Glomerular visceral epithelial cell (primary cell): ENCODE data around the gene MYH10.

Experiments
- DNase-seq: peaks from one replicate; pipeline ENCODE4 v3.0.0-alpha.2; 2016; ENCODE audit errors: extremely low spot score

Gene MYH10

DNA sequence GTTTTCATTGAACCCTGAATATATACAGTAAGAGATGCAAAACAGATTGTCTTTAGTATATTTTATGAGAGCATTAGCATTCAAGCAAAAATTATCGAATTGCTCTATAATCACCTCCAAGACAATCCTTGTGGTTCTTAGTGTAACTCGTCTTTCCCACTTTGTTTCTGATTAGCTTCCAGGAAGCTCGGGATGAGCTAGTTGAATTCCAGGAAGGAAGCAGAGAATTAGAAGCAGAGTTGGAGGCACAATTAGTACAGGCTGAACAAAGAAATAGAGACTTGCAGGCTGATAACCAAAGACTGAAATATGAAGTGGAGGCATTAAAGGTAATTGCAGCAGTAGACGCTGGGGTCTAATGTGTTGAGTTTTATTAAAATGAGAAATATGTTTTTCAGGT lies 185.0 kb downstream of the MYH10 start:
- DNase-seq, result no peak

DNA sequence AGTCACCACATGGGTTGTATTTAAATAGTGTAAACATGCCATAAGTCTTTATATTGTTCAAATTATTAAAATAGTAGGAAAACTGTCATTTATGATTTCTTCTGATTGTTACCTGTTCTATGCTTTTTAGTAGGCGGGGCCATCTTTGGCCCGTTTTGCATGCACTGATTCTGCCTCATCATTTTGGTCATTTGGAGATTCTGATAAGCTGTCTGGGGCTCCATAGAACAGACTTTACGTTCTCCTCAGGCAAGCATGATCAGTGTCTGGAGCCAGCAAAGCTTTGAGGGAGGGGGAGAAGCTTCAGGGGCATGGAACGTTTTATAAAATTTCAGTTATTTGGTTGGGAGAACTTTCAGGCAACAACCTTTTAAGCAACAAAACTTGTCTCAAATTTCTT lies 186.0 kb downstream of the MYH10 start:
- DNase-seq, result no peak

- no peak for DNase-seq
Measured at GRCh38 chr17:8443756-8444155, 186.8 kb downstream of the MYH10 start.

DNA sequence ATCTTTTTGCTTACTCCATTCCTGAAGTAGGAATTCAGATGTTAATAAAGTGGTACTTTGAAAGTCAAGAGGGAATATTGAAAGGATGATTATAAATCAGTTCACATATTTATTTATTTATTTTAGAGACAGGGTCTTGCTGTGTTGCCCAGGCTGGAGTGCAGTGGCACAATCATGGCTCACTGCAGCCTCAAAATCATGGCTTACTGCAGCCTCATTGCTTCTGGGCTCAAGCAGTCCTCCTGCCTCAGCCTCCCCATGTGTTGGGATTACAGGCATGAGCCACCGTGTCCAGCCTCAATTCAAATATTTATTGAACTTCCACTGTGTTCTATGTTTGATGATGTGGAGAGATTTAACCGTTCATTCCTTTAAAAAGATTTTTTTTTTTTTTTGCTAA lies 188.2 kb downstream of the MYH10 start:
- no peak for DNase-seq

- no peak for DNase-seq
Measured at GRCh38 chr17:8441690-8442089, 188.8 kb downstream of the MYH10 start.

GRCh38 chr17:8439681-8440080 lies 190.8 kb downstream of the MYH10 start:
- no peak for DNase-seq

- no peak for DNase-seq
Measured at GRCh38 chr17:8438441-8438840, 192.1 kb downstream of the MYH10 start.

GRCh38 chr17:8436844-8437171 lies 193.7 kb downstream of the MYH10 start:
- DNase-seq, result peak; percentile 6

GRCh38 chr17:8436169-8436843 lies 194.2 kb downstream of the MYH10 start:
- DNase-seq, result peak; percentile 54

- peak; percentile 99 for DNase-seq
Measured at GRCh38 chr17:8435245-8436168, 195.0 kb downstream of the MYH10 start, which contains the start of gene NDEL1. NDEL1 (plus strand) TSS chr17:8435884; CDS start chr17:8444272, 8,388 bp downstream.

GRCh38 chr17:8430966-8431365 lies 199.6 kb downstream of the MYH10 start:
- no peak for DNase-seq

DNA sequence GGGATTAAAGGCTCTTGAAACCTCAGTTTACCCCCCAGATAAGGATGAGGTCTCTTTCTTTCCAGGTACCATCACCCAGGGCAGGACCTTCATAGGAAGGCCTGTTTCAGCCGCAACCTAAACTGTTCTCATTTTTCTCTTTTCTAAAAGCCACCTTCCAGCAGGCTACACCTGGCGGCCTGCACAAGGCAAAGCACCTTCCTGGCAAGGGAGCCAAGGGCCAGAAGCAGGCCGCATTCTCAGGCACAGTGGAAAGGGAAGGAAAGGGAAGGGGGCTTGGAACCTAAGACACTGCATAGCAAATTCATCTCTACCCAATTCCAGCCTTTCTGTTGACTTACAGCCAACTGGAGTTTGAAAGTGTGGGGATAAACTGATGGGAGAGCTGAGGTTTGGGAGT lies 203.7 kb downstream of the MYH10 start:
- DNase-seq, result no peak

- DNase-seq, result no peak
Measured at GRCh38 chr17:8426094-8426720, 204.3 kb downstream of the MYH10 start.
